Esophagus squamous epithelium (tissue), 4 donors: ENCODE data around the gene ATP5PD.

Experiments
- POLR2A ChIP-seq, 4 donors: fragments of 450-650 bp; IDR thresholded peaks; one replicate each; pipeline ENCODE4 v1.6.1; 2017; ENCODE audit warnings: antibody characterized with exemption in 4 of 4, mild to moderate bottlenecking in 4 of 4, moderate library complexity in 3 of 4
- TF ChIP-seq, protein P1 (sequence below), 6 experiments: fragments of 450-650 bp in 4 of 6; fragments of 200-600 bp in 2 of 6; sonication (generic) in 2 of 6; IDR thresholded peaks; one replicate each; pipeline ENCODE4 v1.5.1; 2016 to 2019; ENCODE audit warnings: antibody characterized with exemption in 6 of 6, mild to moderate bottlenecking in 4 of 6, moderate library complexity in 4 of 6

DNA sequence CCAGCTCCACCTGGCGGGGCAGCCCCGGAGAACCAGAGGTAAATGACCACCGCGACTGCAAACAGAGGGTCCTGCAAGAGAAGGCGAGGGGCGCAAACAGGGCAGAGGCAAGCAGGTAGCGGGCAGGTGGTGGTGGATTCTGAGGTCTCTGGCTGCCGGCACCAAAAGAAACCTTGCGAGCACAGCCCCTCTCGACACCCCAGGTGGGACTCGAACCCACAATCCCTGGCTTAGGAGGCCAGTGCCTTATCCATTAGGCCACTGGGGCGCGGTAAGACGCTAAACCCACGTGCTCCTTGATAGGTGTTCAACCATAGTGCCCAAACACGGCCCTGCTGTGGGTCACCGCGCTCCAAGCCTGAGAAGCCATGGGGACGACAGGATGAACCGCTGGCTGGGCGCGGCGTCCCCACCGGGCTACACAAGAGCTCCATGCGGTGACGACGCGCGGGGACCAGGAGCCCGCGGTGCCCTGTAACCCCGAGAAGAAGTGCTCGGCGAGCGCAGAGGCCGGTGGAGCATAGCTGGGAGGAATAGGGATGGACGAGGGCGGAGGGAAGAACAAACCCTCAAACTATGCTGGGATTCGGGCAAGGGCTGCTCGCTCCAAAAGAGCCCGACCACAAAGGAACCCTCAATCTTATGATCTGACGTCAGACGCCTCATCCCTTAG, 12.4 kb downstream of the ATP5PD start:
- TF ChIP-seq, protein P1, sequence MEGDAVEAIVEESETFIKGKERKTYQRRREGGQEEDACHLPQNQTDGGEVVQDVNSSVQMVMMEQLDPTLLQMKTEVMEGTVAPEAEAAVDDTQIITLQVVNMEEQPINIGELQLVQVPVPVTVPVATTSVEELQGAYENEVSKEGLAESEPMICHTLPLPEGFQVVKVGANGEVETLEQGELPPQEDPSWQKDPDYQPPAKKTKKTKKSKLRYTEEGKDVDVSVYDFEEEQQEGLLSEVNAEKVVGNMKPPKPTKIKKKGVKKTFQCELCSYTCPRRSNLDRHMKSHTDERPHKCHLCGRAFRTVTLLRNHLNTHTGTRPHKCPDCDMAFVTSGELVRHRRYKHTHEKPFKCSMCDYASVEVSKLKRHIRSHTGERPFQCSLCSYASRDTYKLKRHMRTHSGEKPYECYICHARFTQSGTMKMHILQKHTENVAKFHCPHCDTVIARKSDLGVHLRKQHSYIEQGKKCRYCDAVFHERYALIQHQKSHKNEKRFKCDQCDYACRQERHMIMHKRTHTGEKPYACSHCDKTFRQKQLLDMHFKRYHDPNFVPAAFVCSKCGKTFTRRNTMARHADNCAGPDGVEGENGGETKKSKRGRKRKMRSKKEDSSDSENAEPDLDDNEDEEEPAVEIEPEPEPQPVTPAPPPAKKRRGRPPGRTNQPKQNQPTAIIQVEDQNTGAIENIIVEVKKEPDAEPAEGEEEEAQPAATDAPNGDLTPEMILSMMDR (IDR thresholded peaks at IDR 0.05) = peak in 2 of 6 experiments; percentile 11
- TF ChIP-seq POLR2A (IDR thresholded peaks at IDR 0.05) = no peak
